ENCODE measurements around the gene TMOD1.
A peak's percentile ranks its signal among the peaks of the same experiment; 100 is the strongest.
"Not testable (repeated sequence)": the region's sequence is repeated elsewhere in the genome, so short reads cannot be mapped to it uniquely, and the experiment has no call there.

TMOD1 gene

DNA sequence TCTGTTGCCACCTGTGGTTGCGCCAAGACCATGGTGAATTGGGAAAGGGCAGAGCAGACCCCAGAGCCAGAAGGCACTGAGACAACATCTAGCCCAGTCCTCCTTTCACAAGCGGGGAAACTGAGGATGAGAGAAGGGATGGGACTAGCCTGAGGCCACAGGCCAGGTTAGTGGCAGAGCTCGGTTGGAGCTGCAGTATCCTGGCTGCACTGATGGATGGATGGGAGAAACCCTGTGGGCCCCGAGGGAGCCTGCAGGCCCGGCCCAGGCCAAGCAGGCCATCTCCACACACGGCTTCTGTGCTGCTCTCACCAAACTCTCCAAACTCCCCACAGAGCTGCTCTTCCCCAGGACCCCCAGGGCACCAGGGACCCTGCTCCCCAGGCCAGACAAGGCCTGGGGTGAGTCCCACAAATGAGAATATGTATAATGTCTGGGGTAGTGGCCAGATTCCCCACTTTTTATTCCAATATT lies 71.5 kb downstream of the TMOD1 start:
- peak in 6 of 42 donors; percentile 0 to 38 (median 12) for DNase-seq

DNA sequence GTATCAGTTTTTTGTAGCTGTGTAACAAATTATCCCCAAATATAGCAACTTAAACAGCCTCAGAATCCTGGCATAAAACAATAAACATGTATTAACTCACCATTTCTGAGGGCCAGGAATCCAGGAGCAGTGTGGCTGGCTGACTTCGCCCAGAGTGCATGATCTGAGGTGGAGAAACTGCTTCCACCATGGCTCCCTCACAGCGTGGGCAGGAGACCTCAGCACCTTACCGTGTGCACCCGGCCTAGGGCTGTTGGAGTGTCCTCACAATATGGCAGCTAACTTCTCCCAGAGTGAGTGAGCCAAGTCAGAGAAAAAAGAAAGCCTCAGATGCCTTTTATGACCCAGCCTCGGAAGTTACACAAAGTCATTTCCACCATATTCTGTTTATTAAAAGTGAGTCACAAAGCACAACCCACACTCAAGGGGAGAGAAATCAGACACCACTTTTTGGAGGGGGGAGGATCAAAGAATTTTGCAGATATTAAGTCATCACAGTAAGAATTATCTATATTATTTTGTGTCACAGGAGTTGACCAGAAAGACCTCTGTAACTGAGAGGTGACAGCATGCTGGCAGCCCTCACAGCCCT lies 72.1 kb downstream of the TMOD1 start:
- DNase-seq, result peak in 6 of 42 donors; percentile 0 to 34 (median 12)
- intact Hi-C loops (cut with DNase I), result no loop called here

More for the DNA sequence above, 71.5 kb downstream of the TMOD1 start:
- intact Hi-C loops (cut with DNase I), result no loop called here

DNA sequence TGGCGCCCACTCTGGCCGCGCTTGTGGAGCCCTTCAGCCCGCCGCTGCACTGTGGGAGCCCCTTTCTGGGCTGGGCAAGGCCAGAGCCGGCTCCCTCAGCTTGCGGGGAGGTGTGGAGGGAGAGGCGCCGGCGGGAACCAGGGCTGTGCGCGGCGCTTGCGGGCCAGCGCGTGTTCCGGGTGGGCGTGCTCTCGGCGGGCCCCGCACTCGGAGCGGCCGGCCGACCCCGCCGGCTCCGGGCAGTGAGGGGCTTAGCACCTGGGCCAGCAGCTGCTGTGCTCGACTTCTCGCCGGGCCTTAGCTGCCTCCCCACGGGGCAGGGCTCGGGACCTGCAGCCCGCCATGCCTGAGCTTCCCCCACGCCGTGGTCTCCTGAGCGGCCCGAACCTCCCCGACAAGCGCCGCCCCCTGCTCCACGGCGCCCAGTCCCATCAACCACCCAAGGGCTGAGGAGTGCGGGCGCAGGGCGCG lies 72.7 kb downstream of the TMOD1 start:
- DNase-seq, result peak in 4 of 42 donors; percentile 6 to 27 (median 12)
- intact Hi-C loops (cut with DNase I), result not testable (repeated sequence)

DNA sequence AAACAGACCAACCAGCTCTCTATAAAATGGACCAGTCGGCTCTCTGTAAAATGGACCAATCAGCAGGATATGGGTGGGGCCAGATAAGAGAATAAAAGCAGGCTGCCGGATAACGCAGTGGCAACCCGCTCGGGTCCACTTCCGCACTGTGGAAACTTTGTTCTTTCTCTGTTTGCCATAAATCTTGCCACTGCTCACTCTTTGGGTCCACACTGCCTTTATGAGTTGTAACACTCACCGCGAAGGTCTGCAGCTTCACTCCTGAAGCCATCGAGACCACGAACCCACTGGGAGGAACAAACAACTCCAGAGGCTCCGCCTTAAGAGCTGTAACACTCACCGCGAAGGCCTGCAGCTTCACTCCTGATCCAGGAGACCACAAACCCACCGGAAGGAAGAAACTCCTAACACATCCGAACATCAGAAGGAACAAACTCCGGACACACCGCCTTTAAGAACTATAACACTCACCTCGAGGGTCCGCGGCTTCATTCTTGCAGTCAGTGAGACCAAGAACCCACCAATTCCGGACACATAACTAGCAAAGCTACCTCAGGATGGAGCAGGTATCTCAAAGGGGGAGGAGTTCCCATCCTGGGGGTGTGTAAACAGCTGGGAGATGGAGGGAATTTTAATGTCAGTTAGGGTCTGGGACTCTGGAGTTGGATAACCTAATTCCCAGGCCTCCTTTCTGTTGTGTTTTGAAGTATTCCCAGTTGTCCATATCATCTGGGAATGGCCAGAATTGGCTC lies 73.6 kb downstream of the TMOD1 start:
- DNase-seq, result peak in 7 of 42 donors; percentile 1 to 40 (median 23)
- intact Hi-C loops (cut with DNase I), result not testable (repeated sequence)

DNA sequence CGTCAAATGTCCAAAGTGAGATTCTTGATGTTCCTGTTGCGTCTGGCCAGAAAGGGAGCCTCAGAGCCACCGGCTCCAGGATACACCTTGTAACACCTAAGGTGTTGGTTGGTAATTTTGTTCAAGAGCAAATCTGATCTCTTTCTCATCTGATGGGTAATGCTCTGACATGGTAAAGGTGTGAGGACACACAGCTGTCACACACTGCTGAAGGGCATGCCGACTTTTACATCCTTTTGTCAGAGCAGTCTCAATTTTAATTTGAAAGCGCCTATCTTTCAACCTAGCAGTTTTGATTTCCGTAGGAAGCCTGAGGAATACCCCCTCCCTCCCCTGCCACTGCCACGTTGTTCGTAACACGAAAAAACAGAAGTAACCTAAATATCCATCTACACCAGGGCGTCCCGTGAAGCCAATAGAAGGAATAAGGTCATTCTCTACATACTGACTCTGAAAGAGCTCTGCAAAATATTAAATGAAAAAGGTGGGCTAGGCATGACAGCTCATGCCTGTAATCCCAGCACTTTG lies 74.3 kb downstream of the TMOD1 start:
- peak in 6 of 42 donors; percentile 5 to 36 (median 18) for DNase-seq
- intact Hi-C loops (cut with DNase I), result no loop called here

DNA sequence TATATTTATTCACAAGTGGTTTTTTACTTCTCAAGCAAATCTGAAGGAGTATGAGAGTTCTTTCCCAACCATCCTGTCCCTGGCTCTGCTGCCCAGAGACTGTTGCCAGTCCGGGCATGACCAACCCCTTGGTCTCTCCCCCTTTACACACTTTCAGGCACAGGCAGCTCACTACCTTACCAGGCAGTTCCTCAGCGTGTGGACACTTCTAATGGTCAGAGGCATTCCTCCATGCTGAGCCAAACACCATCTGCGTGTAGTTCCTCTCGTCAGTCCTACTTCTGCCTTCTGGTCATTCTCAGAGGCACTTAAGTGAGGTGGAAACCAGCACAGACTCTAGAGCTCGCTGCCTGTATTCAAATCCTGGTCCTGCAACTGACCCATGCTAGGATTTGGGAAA lies 75.6 kb downstream of the TMOD1 start:
- intact Hi-C loops (cut with DNase I), result no loop called here

DNA sequence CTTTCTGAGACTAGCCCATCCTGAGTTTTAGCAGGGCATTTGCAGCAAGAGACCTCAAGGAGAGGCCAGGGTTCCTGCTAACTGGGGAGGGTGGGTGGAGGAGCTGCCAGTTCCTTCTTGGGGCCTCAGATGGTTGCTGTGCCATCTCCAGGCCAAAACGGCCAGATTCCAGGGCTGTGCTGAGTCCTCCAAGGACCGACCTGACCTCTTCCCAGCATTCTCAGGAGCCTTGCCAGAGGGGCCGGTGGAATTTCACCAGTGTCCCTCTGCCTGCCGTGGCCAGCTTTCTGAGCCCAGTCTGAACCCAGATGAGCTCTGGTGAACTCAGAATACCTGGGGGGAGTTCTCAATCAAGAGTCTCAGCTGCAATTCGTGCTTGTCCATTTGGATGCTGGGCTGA lies 77.4 kb downstream of the TMOD1 start:
- intact Hi-C loops (cut with DNase I), result no loop called here
- DNase-seq, result peak in 5 of 42 donors; percentile 0 to 34 (median 12)

More for the DNA sequence above, 75.6 kb downstream of the TMOD1 start:
- peak in 6 of 42 donors; percentile 5 to 43 (median 24) for DNase-seq

DNA sequence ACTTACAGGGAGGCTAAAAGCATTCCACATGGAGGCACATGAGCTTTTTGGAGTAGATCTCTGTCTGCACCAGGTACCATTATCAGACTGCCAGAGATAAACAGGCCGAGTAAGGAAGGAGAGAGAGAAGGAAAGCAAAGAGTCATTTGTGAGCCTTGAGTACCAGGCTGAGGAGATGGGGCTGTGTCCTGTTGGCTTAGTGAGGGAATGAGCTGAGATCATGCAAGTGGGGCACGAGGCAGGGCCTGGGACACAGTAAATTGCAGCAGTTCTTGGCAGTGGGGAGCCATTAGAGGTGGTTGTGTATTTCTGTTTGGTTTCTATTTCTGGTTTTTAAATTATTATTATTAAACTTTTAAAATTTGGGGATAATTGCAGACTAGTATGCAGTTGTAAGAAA lies 78.4 kb downstream of the TMOD1 start:
- intact Hi-C loops (cut with DNase I), result no loop called here
- DNase-seq, result peak in 3 of 42 donors; percentile 0 to 18 (median 2)

DNA sequence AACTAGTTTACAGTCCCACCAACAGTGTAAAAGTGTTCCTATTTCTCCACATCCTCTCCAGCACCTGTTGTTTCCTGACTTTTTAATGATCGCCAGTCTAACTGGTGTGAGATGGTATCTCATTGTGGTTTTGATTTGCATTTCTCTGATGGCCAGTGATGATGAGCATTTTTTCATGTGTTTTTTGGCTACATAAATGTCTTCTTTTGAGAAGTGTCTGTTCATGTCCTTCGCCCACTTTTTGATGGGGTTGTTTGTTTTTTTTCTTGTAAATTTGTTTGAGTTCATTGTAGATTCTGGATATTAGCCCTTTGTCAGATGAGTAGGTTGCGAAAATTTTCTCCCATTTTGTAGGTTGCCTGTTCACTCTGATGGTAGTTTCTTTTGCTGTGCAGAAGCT lies 80.1 kb downstream of the TMOD1 start:
- intact Hi-C loops (cut with DNase I); DNase-seq: not testable (repeated sequence)

DNA sequence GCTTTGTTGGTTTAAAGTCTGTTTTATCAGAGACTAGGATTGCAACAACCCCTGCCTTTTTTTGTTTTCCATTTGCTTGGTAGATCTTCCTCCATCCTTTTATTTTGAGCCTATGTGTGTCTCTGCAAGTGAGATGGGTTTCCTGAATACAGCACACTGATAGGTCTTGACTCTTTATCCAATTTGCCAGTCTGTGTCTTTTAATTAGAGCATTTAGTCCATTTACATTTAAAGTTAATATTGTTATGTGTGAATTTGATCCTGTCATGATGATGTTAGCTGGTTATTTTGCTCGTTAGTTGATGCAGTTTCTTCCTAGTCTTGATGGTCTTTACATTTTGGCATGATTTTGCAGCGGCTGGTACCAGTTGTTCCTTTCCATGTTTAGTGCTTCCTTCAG lies 83.3 kb downstream of the TMOD1 start:
- DNase-seq; intact Hi-C loops (cut with DNase I): not testable (repeated sequence)

DNA sequence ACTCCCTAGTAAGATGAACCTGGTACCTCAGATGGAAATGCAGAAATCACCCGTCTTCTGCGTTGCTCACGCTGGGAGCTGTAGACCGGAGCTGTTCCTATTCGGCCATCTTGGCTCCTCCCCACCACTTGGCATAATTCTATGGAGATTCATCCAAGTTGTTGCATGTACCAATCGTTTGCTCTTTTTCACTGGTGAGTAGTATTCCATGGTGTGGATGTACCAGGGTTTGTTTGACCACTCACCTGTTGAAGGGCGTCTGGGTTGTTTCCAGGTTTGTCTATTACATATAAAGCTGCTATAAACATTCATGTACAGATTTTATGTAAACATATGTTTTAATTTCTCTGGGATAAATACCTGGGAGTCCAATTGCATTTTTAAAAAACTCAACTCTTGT lies 85.4 kb downstream of the TMOD1 start:
- intact Hi-C loops (cut with DNase I); DNase-seq: not testable (repeated sequence)

DNA sequence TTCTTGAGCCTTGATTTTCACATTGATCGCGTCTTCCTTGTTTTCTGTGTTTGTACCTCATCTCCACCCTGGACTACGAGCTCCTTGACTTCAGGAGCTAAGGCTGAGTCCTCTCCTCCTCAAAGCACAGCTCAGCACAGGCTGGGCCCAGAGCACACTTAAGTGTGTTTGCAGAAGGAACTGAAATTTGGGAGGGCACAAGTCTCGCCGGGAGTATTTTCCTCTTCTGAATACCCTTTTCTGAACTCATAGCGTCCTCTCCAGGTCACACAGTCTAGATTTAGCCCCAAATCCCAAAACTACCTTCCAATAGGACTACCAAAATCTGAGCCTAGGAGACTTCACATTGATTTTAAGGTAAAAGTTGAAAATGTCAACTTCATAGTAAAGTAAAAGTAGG lies 90.1 kb downstream of the TMOD1 start:
- intact Hi-C loops (cut with DNase I), result no loop called here
- DNase-seq, result no peak

DNA sequence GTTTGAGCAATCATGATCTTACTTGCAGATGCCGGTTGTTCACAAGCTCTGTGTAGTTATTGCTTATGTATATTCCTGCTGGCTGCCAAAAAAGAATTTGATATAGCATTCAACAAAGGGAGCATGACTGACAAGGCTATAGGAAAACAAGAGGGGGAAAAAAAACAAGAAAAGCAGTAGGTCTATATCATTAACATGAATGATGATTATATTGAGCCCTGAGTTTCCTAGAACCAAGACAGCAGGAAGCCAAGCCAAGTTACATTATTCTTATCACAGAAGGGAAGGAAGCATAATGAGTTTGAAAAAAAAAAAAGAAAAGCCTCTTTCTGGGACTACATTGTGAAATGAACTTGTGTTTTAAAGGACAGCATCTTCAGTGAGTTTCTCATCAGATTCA lies 90.7 kb downstream of the TMOD1 start:
- peak in 1 of 42 donors; percentile 9 for DNase-seq
- intact Hi-C loops (cut with DNase I), result no loop called here

DNA sequence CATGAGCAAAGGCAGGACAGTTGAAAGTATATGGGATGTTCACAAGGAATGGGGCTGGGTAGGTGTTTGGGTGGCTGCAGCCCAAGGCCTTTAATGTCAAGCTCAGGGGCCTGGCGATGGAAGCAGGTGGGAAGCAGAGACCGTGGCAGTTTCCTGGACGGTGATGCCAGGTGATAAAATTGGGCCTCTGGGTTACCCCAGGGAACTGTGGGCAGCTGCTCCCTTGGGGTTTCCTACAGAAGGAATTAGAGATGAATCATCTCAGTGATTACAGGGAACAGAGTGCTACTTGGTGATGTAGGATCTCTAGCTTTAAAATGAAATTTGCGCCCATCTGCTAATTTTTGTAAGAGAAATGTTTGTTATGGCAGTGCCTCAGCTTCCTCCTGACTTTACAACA lies 92.5 kb downstream of the TMOD1 start:
- peak in 3 of 42 donors; percentile 25 to 39 (median 30) for DNase-seq
- intact Hi-C loops (cut with DNase I), result no loop called here

DNA sequence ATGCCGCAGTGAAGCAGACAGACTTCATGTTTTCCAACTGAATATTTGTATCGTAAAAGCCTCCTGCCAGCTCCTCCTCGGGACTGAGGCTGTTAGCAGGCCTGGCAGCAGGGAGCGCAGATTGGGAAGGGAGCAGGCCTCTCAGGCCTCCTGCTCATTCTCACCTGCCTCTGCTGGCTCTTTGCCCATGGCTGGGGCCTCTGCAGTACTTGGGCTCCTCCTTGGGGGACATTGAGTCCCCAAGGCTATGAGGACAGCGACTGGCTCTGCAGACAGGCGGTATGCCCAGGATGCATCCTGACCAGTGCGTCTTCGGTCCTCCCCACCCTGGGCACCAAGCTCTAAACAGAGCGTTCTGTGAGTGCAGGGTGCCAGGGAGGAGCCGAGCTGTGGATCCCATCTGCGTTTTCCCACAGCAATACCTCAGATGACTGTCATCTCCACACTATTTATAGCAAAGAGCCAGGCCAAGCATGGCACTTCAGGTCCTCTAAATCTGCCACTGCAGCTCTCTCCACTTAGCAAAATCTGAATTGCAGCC lies 93.0 kb downstream of the TMOD1 start:
- DNase-seq, result peak in 11 of 42 donors; percentile 18 to 55 (median 30)
- intact Hi-C loops (cut with DNase I), result no loop called here

DNA sequence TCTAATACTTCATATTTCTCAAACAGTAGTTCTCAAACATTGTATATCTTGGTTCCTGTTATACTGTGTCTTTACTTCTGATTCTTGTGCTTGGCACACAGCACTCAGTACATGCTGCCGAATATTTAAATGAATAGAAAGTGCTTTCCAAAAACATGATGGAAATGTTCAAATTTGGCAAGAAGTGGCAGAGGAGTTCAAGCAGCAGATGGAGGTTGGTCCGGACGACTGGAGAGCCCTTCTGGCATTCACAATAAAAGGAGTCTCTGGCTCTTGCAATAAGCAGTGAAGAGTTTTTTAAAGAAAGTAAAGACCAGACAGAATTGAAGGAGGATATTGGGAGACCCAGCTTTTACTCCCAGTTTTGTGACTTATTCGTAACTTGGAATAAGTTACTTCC lies 95.4 kb downstream of the TMOD1 start:
- intact Hi-C loops (cut with DNase I), result loop anchor here (5.0 kb wide), 1 partner anchor 130 kb away; no protein-coding TSS in a partner anchor

DNA sequence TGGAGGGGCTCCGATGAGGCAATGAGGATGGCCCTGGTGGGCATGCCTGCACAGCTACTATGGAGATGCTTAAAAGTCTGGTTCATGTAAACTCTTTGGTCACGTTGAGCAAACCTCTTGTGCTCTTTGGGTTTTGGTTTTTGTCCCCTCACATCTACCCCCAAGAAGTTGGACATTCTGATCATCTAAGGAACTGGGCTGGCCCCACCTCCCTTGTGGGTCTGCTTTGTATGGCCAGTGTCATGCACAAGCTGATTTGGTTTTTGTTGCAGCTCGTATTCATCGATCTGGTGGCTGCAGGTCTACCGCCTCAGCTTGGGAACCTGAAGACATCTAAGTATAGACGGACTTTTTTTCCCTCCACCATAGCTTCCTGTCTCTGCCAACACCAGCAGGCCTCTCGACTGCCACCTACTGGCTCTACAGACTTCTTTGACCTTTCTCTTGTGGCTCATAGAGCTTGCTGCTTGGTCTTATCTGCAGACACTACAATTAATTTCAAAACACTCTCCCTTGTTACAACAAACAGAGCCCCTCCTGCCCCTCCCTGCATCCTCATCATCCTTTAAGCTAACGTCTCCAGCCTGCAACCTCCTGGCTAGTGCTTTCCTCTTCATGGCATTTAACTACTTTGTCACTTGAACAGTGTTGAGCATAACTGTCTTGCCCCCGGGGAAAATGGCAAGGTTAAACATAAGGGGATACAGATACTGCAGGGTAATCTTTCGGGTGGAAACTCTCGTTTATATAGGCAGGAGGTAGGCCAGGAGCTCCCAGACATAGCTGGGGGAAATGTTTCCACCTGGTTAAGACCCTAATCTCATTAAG lies 97.2 kb downstream of the TMOD1 start:
- intact Hi-C loops (cut with DNase I), result loop anchor here (5.0 kb wide), 1 partner anchor 131 kb away; no protein-coding TSS in a partner anchor
- DNase-seq, result peak; percentile 51 to 94 (median 82)

More for the DNA sequence above, 95.4 kb downstream of the TMOD1 start:
- DNase-seq, result no peak

DNA sequence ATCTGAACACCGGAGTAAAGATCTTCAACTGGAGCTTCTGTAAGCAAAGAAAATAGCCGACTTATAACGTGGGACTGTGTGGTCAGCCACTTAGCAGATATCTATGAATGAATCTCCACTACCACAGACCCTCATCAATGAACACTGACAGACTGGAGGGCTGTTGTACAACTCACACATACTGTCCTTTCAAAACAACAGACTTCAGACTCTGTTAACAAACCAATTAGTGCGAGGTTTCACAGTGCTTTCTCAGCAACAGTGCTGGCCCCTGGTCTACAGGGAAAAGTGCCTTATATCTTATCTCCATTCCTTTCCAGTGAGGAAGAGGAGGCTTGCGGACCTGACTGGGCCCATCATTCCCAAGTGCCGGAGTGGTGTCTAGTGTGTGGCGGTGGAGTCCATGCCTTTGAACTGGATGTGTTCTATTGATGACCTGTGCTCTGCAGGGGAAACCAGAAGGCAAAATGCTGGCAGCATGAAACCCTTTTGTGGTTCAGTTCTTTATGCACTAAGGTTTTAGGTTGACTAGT lies 97.9 kb downstream of the TMOD1 start:
- DNase-seq, result no peak
- intact Hi-C loops (cut with DNase I), result loop anchor here (5.0 kb wide), 1 partner anchor 132 kb away; no protein-coding TSS in a partner anchor

Measured in head of caudate nucleus (tissue), 42 donors.